GM12878 (cell line): ENCODE measurements around the gene FLT4. TPM values are rescaled to one million over a fixed set of nuclear protein-coding genes. Genes with fewer than 3 reads are reported as not detected.

ENCODE experiments used
- ATAC-seq: fragments of 200-7000 bp; cut with Tn5 transposase; 3 replicates; pipeline ENCODE4 v1.9.1; 2020; ENCODE audit warnings: mild to moderate bottlenecking, moderate library complexity
- BruUV-seq: library from RNA; stranded (reverse); fragments of 400-500 nt; replicated peaks from 2 replicates; lab custom pipeline; 2021; lab: Mats Ljungman, UMichigan
- CTCF ChIA-PET: fragments of 300-600 bp; sonication (Branson Sonifier 250); formaldehyde crosslinking; extraction: SDS; loops from one replicate; lab custom pipeline; 2021; ENCODE audit warnings: inconsistent platforms; lab: Yijun Ruan, JAX
- POLR2A ChIA-PET: fragments of 350-600 bp; formaldehyde crosslinking; extraction: SDS; loops from one replicate; lab custom pipeline; 2021; ENCODE audit warnings: inconsistent platforms; lab: Charles Lee
- RAD21 ChIA-PET: fragments of 300-600 bp; sonication (Branson Sonifier 250); formaldehyde crosslinking; loops from one replicate; lab custom pipeline; 2023; ENCODE audit warnings: antibody characterized with exemption; ENCODE audit not compliant: unreplicated experiment; lab: Charles Lee
- SMC1A ChIA-PET: fragments of 300-600 bp; sonication (Branson Sonifier 250); formaldehyde crosslinking; loops from one replicate; lab custom pipeline; 2023; ENCODE audit not compliant: unreplicated experiment, uncharacterized antibody; lab: Charles Lee
- DNase-seq: peaks from one replicate; pipeline ENCODE4 v3.0.0-alpha.2; 2011; ENCODE audit warnings: low read depth, low spot score
- FAIRE-seq: peaks from 3 replicates; lab custom pipeline; 2011; peaks lifted over from hg19 to GRCh38; lab: Jason Lieb, UNC
- H2AFZ ChIP-seq: 2 replicates; pipeline ENCODE4 v1.6.0; 2011; ENCODE audit warnings: low read depth, low read length, control low read depth; ENCODE audit not compliant: control insufficient read depth
- H3K27ac ChIP-seq: 2 replicates; pipeline ENCODE4 v1.5.1; 2011; ENCODE audit warnings: control low read depth; ENCODE audit not compliant: control insufficient read depth, insufficient read depth
- H3K27me3 ChIP-seq, 2 experiments: replicated peaks in 1 of 2; 2 replicates each; pipeline versions ENCODE4 v1.6.0 to v1.6.1; 2011; ENCODE audit warnings: low read length in 1 of 2; ENCODE audit not compliant: control insufficient read depth in 2 of 2, insufficient read depth in 2 of 2
- H3K36me3 ChIP-seq, 2 experiments: 2 replicates each; pipeline ENCODE4 v1.5.1; 2011; ENCODE audit warnings: low read length in 1 of 2; ENCODE audit not compliant: control insufficient read depth in 2 of 2, insufficient read depth in 2 of 2
- H3K4me1 ChIP-seq: 2 replicates; pipeline ENCODE4 v1.6.1; 2011; ENCODE audit warnings: mild to moderate bottlenecking, low read length, moderate library complexity, mixed read lengths; ENCODE audit not compliant: control insufficient read depth, insufficient read depth
- H3K4me2 ChIP-seq: 2 replicates; pipeline ENCODE4 v1.6.0; 2011; ENCODE audit warnings: control low read depth; ENCODE audit not compliant: control insufficient read depth, insufficient read depth
- H3K4me3 ChIP-seq: fragments of 200-600 bp; sonication (generic); 2 replicates; pipeline ENCODE4 v1.5.1; 2016
- H3K79me2 ChIP-seq: 2 replicates; pipeline ENCODE4 v1.6.0; 2011; ENCODE audit warnings: low read length; ENCODE audit not compliant: control insufficient read depth, insufficient read depth
- H3K9ac ChIP-seq: 2 replicates; pipeline ENCODE4 v1.8.0; 2011; ENCODE audit warnings: low read length, control low read depth, mixed read lengths; ENCODE audit not compliant: control insufficient read depth, insufficient read depth
- H3K9me3 ChIP-seq: replicated peaks from 3 replicates; pipeline ENCODE4 v1.5.1; 2011; ENCODE audit warnings: mild to moderate bottlenecking, low read length; ENCODE audit not compliant: control insufficient read depth, insufficient read depth
- H4K20me1 ChIP-seq: 2 replicates; pipeline ENCODE4 v1.6.0; 2011; ENCODE audit not compliant: control insufficient read depth, insufficient read depth
- ASH2L ChIP-seq: fragments of 300-600, 200-600 bp; sonication (generic); IDR thresholded peaks from 2 replicates; pipeline ENCODE4 v1.6.1; 2017; ENCODE audit warnings: low read depth, mild to moderate bottlenecking, borderline replicate concordance
- CBFB ChIP-seq: IDR thresholded peaks from 2 replicates; pipeline ENCODE4 v1.6.1; 2016; ENCODE audit warnings: antibody characterized with exemption, low read depth
- CBX3 ChIP-seq: fragments of 200-600 bp; sonication (generic); IDR thresholded peaks from 2 replicates; pipeline ENCODE4 v1.6.1; 2016; ENCODE audit warnings: low read depth, borderline replicate concordance
- CBX5 ChIP-seq: sonication (generic); IDR thresholded peaks from 2 replicates; pipeline ENCODE4 v1.6.1; 2016; ENCODE audit warnings: low read depth, moderate library complexity, mild to moderate bottlenecking, inconsistent platforms
- EGR1 ChIP-seq, 2 experiments: IDR thresholded peaks; 1 replicate in 1 of 2; 2 replicates in 1 of 2; pipeline ENCODE4 v1.6.1; 2011 to 2012; ENCODE audit warnings: low read depth in 2 of 2, low read length in 2 of 2, borderline replicate concordance in 1 of 2, mild to moderate bottlenecking in 1 of 2, moderate library complexity in 1 of 2
- ESRRA ChIP-seq: IDR thresholded peaks from 2 replicates; pipeline ENCODE4 v1.6.1; 2012; ENCODE audit warnings: mild to moderate bottlenecking, low read length, improper control_type of control experiment
- EZH2 ChIP-seq: IDR thresholded peaks from 2 replicates; pipeline ENCODE4 v1.6.1; 2012; ENCODE audit warnings: low read depth, mild to moderate bottlenecking, control low read depth, inconsistent platforms, low read length, borderline replicate concordance; ENCODE audit not compliant: control insufficient read depth
- IKZF1 ChIP-seq: fragments of 450-650 bp; conservative IDR thresholded peaks from 2 replicates; pipeline ENCODE4 v1.6.1; 2017; ENCODE audit warnings: antibody characterized with exemption, mild to moderate bottlenecking
- IKZF2 ChIP-seq, 2 experiments: fragments of 450-650 bp; IDR thresholded peaks; 2 replicates each; pipeline ENCODE4 v1.6.1; 2017; ENCODE audit warnings: mild to moderate bottlenecking in 2 of 2, moderate library complexity in 2 of 2
- IRF4 ChIP-seq: IDR thresholded peaks from 2 replicates; pipeline ENCODE4 v1.6.1; 2011; ENCODE audit warnings: low read depth, low read length
- MAX ChIP-seq: IDR thresholded peaks from 2 replicates; pipeline ENCODE4 v1.6.1; 2012; ENCODE audit warnings: low read depth, low read length, improper control_type of control experiment
- MXI1 ChIP-seq: fragments of 150-350 bp; IDR thresholded peaks from 2 replicates; pipeline ENCODE4 v1.6.1; 2011; ENCODE audit warnings: low read depth, mild to moderate bottlenecking, inconsistent platforms, low read length, improper control_type of control experiment
- SREBF1 ChIP-seq: IDR thresholded peaks from 2 replicates; pipeline ENCODE4 v1.6.1; 2012; ENCODE audit warnings: mild to moderate bottlenecking, low read length
- TARDBP ChIP-seq: IDR thresholded peaks from 2 replicates; pipeline ENCODE4 v1.6.1; 2016; ENCODE audit warnings: borderline replicate concordance
- ZBED1 ChIP-seq: IDR thresholded peaks from 2 replicates; pipeline ENCODE4 v1.6.1; 2016; ENCODE audit warnings: borderline replicate concordance
- ZNF274 ChIP-seq: IDR thresholded peaks from one replicate; pipeline ENCODE4 v1.8.0; 2011; ENCODE audit not compliant: insufficient read length, insufficient read depth
- ZZZ3 ChIP-seq: IDR thresholded peaks from 2 replicates; pipeline ENCODE4 v1.6.1; 2011; ENCODE audit warnings: low read depth; ENCODE audit not compliant: control insufficient read depth, insufficient read length
- WGBS: methylation state at CpG from one replicate; pipeline ENCODE4 v1.1.6; 2016; ENCODE audit warnings: low lambda C conversion rate; ENCODE audit not compliant: insufficient replicate concordance, insufficient coverage; ENCODE audit errors: missing lambda C conversion rate; 5-methylcytosine and 5-hydroxymethylcytosine counted together
- in situ Hi-C: fragments of 300-500 bp; cut with MboI; formaldehyde crosslinking; loops from 9 replicates; pipeline ENCODE4 v1.14.3; 2018; ENCODE audit warnings: mixed read lengths
- intact Hi-C: fragments of 100-400 bp; cut with micrococcal nuclease; formaldehyde crosslinking; loops from one replicate; pipeline ENCODE4 v1.14.2; 2022; ENCODE audit not compliant: unreplicated experiment
- polyA plus RNA-seq, 11 experiments: library from polyadenylated mRNA; depleted of rRNA in 4 of 11; unstranded in 6 of 11; stranded (reverse) in 5 of 11; fragments of >200 nt; fragmentation: Nextera tagmentation in 4 of 11; fragmentation: Illumina TruSeq in 1 of 11; extraction: Ambion mirVana in 4 of 11; extraction: Trizol in 1 of 11; gene quantifications; 1 replicate in 1 of 11; 2 replicates in 10 of 11; pipeline versions ENCODE4 v1.2.1 to v1.2.3, GENCODE V29; 2011 to 2016; ENCODE audit warnings: inconsistent platforms in 2 of 11, missing spikeins in 2 of 11, low read depth in 1 of 11
- total RNA-seq, 4 experiments: library from RNA; depleted of rRNA in 3 of 4; stranded (reverse); fragments of >200 nt in 3 of 4; fragmentation: Illumina TruSeq in 1 of 4; extraction: Trizol in 1 of 4; gene quantifications; 2 replicates each; pipeline versions ENCODE4 v1.2.1 to v1.2.3, GENCODE V29; 2013 to 2021

Gene FLT4
- total and polyA plus RNA-seq, 10 of the 15 experiments (the other 5 are each of a cell fraction or from before 2014, with no cell fraction given) = 0.18 TPM; not detected in 9

- BruUV-seq = no TSS peak
Measured at GRCh38 chr5:180586204-180586603, 63.2 kb downstream of the FLT4 start.

GRCh38 chr5:180583738-180584137, 65.7 kb downstream of the FLT4 start:
- H4K20me1 ChIP-seq = no peaks in the 10 kb centered on the region
- SMC1A ChIA-PET = no interaction called here
- CTCF ChIA-PET = interaction anchor here (1.2 to 1.3 kb wide), 2 partner anchors 16 to 23 kb away, joined by 3 to 4 read pairs; no protein-coding TSS in a partner anchor

More at GRCh38 chr5:180586204-180586603, 63.2 kb downstream of the FLT4 start:
- no peak overlapping the region for H3K9ac ChIP-seq
- SMC1A ChIA-PET = no interaction called here
- POLR2A ChIA-PET = no interaction called here
- H3K27ac ChIP-seq = no peak overlapping the region
- no peak overlapping the region for H3K4me3 ChIP-seq
- no peak overlapping the region for H3K4me2 ChIP-seq
- DNase-seq (no peak), FAIRE-seq (no peak), ATAC-seq (no peak)
- WGBS = 33% methylated on average over 3 of the region's 3 CpGs
- H3K36me3 ChIP-seq = no peaks in the 10 kb centered on the region
- CTCF ChIA-PET = no interaction called here
- RAD21 ChIA-PET = no interaction called here
- H3K4me1 ChIP-seq = no peaks in the 10 kb centered on the region
- in situ Hi-C loops (no loop called here), intact Hi-C loops (no loop called here)
- H2AFZ ChIP-seq = no peak overlapping the region
- H3K27me3 ChIP-seq = peaks cover 0 to 3% of the 10 kb centered on the region in 2 experiments; a peak in 1 of 4 replicates
- H3K9me3 ChIP-seq = no peaks in the 10 kb centered on the region
- no peaks in the 10 kb centered on the region for H3K79me2 ChIP-seq
- TF ChIP-seq EGR1 (IDR thresholded peaks at IDR 0.05; ENCODE audit: borderline replicate concordance in 1 of 2, low read depth in 2 of 2, low read length in 2 of 2) (no peak), TARDBP (no peak), ZZZ3 (no peak), ASH2L (no peak), ESRRA (no peak), MAX (no peak), MXI1 (no peak), IKZF2 (IDR thresholded peaks at IDR 0.05) (no peak), EZH2 (no peak)
- H4K20me1 ChIP-seq = no peaks in the 10 kb centered on the region

More at GRCh38 chr5:180583738-180584137, 65.7 kb downstream of the FLT4 start:
- TF ChIP-seq ZBED1 = no peak
- TF ChIP-seq IKZF1 = no peak
- no peak for TF ChIP-seq ZNF274
- TF ChIP-seq CBX3 = no peak
- TF ChIP-seq ASH2L = no peak
- no peak for TF ChIP-seq CBX5
- TF ChIP-seq IRF4 = no peak
- TF ChIP-seq CBFB = no peak
- no peak for TF ChIP-seq SREBF1
- in situ Hi-C loops (no loop called here), intact Hi-C loops (no loop called here)
- no peaks in the 10 kb centered on the region for H3K79me2 ChIP-seq
- no peak for FAIRE-seq
- no peak overlapping the region for H3K27ac ChIP-seq
- H3K9me3 ChIP-seq = no peaks in the 10 kb centered on the region
- no peaks in the 10 kb centered on the region for H3K27me3 ChIP-seq
- ATAC-seq = no peak
- DNase-seq = no peak
- ChIA-PET RAD21 (no interaction called here), POLR2A (no interaction called here)
- BruUV-seq = TSS peak; percentile 25
- no peak overlapping the region for H3K4me3 ChIP-seq
- H2AFZ ChIP-seq = no peak overlapping the region
- no peaks in the 10 kb centered on the region for H3K4me1 ChIP-seq
- H3K4me2 ChIP-seq = no peak overlapping the region
- no peaks in the 10 kb centered on the region for H3K36me3 ChIP-seq
- WGBS = 57% methylated on average over 2 of the region's 2 CpGs
- no peak overlapping the region for H3K9ac ChIP-seq
